Right atrium auricular region (tissue), 2 donors: Measurements from ENCODE around the gene SLC39A13. TPM values are rescaled to one million over a fixed set of nuclear protein-coding genes. Genes with fewer than 3 reads are reported as not detected.
A peak's percentile ranks its signal among the peaks of the same experiment; 100 is the strongest.

Source experiments
- DNase-seq: peaks from one replicate; pipeline ENCODE4 v3.0.0-alpha.2; 2019; ENCODE audit warnings: low spot score
- H3K27ac ChIP-seq, 2 donors: fragments of 200-600 bp; sonication (generic); 1 replicate in 1 of 2; 2 replicates in 1 of 2; pipeline ENCODE4 v1.5.1; 2016 to 2019
- H3K27me3 ChIP-seq, 2 donors: fragments of 200-600 bp; sonication (generic); one replicate each; pipeline versions ENCODE4 v1.5.1 to v1.6.0; 2017 to 2019
- H3K36me3 ChIP-seq: fragments of 200-600 bp; sonication (generic); one replicate; pipeline ENCODE4 v1.5.1; 2016
- H3K4me1 ChIP-seq, 2 donors: fragments of 200-600 bp; sonication (generic); one replicate each; pipeline versions ENCODE4 v1.5.1 to v1.6.0; 2017 to 2019
- H3K4me3 ChIP-seq, 2 donors: fragments of 200-600 bp; sonication (generic); 1 replicate in 1 of 2; 2 replicates in 1 of 2; pipeline ENCODE4 v1.5.1; 2017 to 2019; ENCODE audit warnings: mild to moderate bottlenecking in 1 of 2, moderate library complexity in 1 of 2
- H3K9me3 ChIP-seq, 2 donors: fragments of 200-600 bp; sonication (generic); one replicate each; pipeline ENCODE4 v1.5.1; 2019
- CTCF ChIP-seq, 2 donors: fragments of 200-600 bp; sonication (generic); IDR thresholded peaks; one replicate each; pipeline ENCODE4 v1.5.1; 2019; ENCODE audit warnings: antibody characterized with exemption in 2 of 2
- total RNA-seq, 2 donors: library from RNA; depleted of rRNA; stranded (reverse); fragments of >200 nt; gene quantifications; one replicate each; pipeline ENCODE4 v1.1.0, GENCODE V29; 2016

The SLC39A13 gene
- total RNA-seq, 2 donors from 2014 or later = 78.4 to 79.8 TPM

DNA sequence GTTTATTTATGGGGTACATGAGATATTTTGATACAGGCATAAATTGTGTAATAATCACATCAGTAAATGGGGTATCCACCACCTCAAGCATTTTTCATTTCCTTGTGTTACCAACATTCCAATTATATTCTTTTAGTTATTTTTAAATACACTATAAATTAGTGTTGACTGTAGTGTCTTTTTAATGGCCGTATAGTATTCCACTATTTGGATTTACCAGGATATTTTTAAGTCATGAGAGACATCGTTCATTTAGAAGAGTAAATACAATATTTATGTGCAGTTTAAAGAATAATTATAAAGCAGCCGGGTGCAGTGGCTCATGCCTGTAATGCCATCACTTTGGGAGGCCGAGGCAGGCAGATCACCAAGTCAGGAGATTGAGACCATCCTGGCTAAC lies 23.9 kb upstream of the SLC39A13 start:
- H3K27me3 ChIP-seq = no peaks in the 10 kb centered on the region
- no peaks in the 10 kb centered on the region for H3K4me1 ChIP-seq
- DNase-seq = no peak
- no peaks in the 10 kb centered on the region for H3K9me3 ChIP-seq
- no peak overlapping the region for H3K27ac ChIP-seq
- TF ChIP-seq CTCF (IDR thresholded peaks at IDR 0.05) = no peak
- H3K36me3 ChIP-seq = no peaks in the 10 kb centered on the region
- H3K4me3 ChIP-seq = no peak overlapping the region

DNA sequence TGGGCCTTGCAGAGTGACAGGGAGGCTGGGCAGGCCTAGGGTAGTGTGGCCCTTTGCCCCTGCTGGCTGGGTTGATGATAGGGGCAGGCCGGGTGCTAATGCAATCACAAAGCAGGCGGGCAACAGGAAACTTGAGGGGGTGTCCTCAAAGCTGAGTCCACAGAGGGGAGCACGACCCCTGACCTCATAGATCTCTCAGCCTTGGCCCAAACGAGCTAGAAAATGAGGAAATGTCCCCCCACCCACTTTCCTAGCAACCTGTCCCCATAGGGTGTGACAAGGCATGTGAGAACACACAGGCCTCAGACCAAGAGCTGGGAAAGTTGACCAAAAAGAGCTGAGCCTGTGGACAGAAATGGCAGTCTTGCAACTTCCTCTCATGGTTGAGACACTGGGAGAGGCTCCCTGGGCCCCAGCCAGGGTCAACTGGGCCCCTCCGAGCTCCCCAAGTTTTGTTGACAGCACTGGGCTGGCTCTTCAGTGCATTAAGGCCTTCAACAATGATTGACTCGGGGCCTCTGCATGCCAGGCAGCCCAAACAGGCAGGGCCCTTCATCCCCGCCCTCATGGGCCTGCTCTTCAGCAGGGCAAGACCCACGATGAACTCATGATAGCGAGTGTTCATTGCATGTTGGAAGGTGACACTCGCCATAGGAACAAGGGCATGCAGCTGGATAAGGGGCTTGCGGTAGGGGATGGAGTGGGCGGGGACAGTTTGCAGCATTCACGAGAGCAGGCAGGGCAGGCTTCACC lies 20.3 kb upstream of the SLC39A13 start:
- peaks cover 0 to under 1% of the 10 kb centered on the region in 2 donors for H3K4me1 ChIP-seq
- no peaks in the 10 kb centered on the region for H3K9me3 ChIP-seq
- no peaks in the 10 kb centered on the region for H3K36me3 ChIP-seq
- no peak for TF ChIP-seq CTCF (IDR thresholded peaks at IDR 0.05)
- no peak overlapping the region for H3K4me3 ChIP-seq
- no peak for DNase-seq
- peak overlapping the region in 1 of 2 donors; percentile 43 for H3K27ac ChIP-seq
- no peaks in the 10 kb centered on the region for H3K27me3 ChIP-seq

GRCh38 chr11:47388697-47389576 lies 19.5 kb upstream of the SLC39A13 start:
- Histone ChIP-seq H3K4me1 (peaks cover 0 to 8% of the 10 kb centered on the region in 2 donors), H3K36me3 (no peaks in the 10 kb centered on the region), H3K4me3 (no peak overlapping the region), H3K27ac (peak overlapping the region; percentile 7 to 43), H3K27me3 (no peaks in the 10 kb centered on the region), H3K9me3 (no peaks in the 10 kb centered on the region)
- TF ChIP-seq CTCF (IDR thresholded peaks at IDR 0.05) = no peak
- DNase-seq = no peak

- Histone ChIP-seq H3K27ac (peak overlapping the region in 1 of 2 donors; percentile 7), H3K4me3 (no peak overlapping the region), H3K36me3 (no peaks in the 10 kb centered on the region), H3K4me1 (peaks cover 0 to 14% of the 10 kb centered on the region in 2 donors), H3K27me3 (no peaks in the 10 kb centered on the region), H3K9me3 (no peaks in the 10 kb centered on the region)
- DNase-seq = no peak
- no peak for TF ChIP-seq CTCF (IDR thresholded peaks at IDR 0.05)
Measured at GRCh38 chr11:47389577-47390421, 18.6 kb upstream of the SLC39A13 start.

DNA sequence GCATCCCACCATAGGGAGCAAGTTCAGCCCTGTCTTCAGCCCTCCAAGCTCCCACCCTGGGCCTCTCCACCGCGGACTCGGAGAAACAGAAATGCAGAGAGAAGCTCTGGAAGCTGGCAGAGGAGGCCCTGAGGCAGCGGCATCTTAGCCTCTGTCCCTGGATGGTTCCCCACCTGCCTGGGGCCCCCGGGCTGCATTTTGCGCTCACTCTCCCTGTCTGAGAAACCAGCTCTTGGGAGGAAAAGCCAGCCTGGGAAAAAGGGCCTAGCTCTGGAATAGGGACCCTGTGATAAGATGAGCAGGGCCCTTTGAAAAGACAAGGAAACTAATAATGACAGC lies 18.0 kb upstream of the SLC39A13 start:
- Histone ChIP-seq H3K27ac (no peak overlapping the region), H3K9me3 (no peaks in the 10 kb centered on the region), H3K4me3 (no peak overlapping the region), H3K4me1 (peaks cover 0 to 20% of the 10 kb centered on the region in 2 donors), H3K36me3 (no peaks in the 10 kb centered on the region), H3K27me3 (no peaks in the 10 kb centered on the region)
- no peak for TF ChIP-seq CTCF (IDR thresholded peaks at IDR 0.05)
- DNase-seq = no peak
